PC-3 (cell line): ENCODE data around the gene PKN2. TPM values are rescaled to one million over a fixed set of nuclear protein-coding genes. Genes with fewer than 3 reads are reported as not detected.

Source experiments
- ATAC-seq: fragments of 200-7000 bp; cut with Tn5 transposase; 2 replicates; pipeline ENCODE4 v1.9.1; 2020; ENCODE audit warnings: mild to moderate bottlenecking, moderate library complexity
- BruUV-seq: library from RNA; stranded (reverse); fragments of 400-500 nt; replicated peaks from 2 replicates; lab custom pipeline; 2021; lab: Mats Ljungman, UMichigan
- CTCF ChIA-PET: fragments of 300-600 bp; sonication (Branson Sonifier 250); formaldehyde crosslinking; loops from one replicate; lab custom pipeline; 2022; ENCODE audit warnings: antibody characterized with exemption; lab: Charles Lee
- POLR2A ChIA-PET: fragments of 300-600 bp; sonication (Branson Sonifier 250); formaldehyde crosslinking; loops from one replicate; lab custom pipeline; 2022; ENCODE audit warnings: antibody characterized with exemption; ENCODE audit not compliant: unreplicated experiment; lab: Charles Lee
- DNase-seq: peaks from one replicate; pipeline ENCODE4 v3.0.0-alpha.2; 2015
- H2AFZ ChIP-seq: fragments of 300-600 bp; sonication (generic); 2 replicates; pipeline ENCODE4 v1.6.0; 2016; ENCODE audit warnings: antibody characterized with exemption, low read length
- H3F3A ChIP-seq: fragments of 300-600 bp; sonication (generic); one replicate; pipeline ENCODE4 v1.6.0; 2017; ENCODE audit warnings: antibody characterized with exemption, low read length, control low read depth, mild to moderate bottlenecking; ENCODE audit not compliant: unreplicated experiment
- H3K27ac ChIP-seq: fragments of 300-600 bp; sonication (generic); 2 replicates; pipeline ENCODE4 v1.5.1; 2016; ENCODE audit warnings: mild to moderate bottlenecking, low read length
- H3K27me3 ChIP-seq: fragments of 300-600 bp; sonication (generic); 2 replicates; pipeline ENCODE4 v1.6.1; 2016; ENCODE audit warnings: low read length, mixed read lengths
- H3K36me3 ChIP-seq: fragments of 300-600 bp; sonication (generic); 2 replicates; pipeline ENCODE4 v1.6.1; 2016; ENCODE audit warnings: low read depth, mixed run types, low read length, mixed read lengths
- H3K4me1 ChIP-seq: fragments of 300-600 bp; sonication (generic); 2 replicates; pipeline ENCODE4 v1.5.1; 2016; ENCODE audit warnings: low read length; ENCODE audit not compliant: insufficient read depth
- H3K4me2 ChIP-seq: fragments of 300-600 bp; sonication (generic); 2 replicates; pipeline ENCODE4 v1.6.0; 2016; ENCODE audit warnings: low read length
- H3K4me3 ChIP-seq: fragments of 300-600 bp; sonication (generic); 2 replicates; pipeline ENCODE4 v1.5.1; 2016; ENCODE audit warnings: mild to moderate bottlenecking, low read length, mixed read lengths
- H3K79me2 ChIP-seq: fragments of 300-600 bp; sonication (generic); 2 replicates; pipeline ENCODE4 v1.6.1; 2017; ENCODE audit warnings: low read length, mixed read lengths
- H3K9ac ChIP-seq: fragments of 300-600 bp; sonication (generic); 2 replicates; pipeline ENCODE4 v1.6.0; 2016; ENCODE audit warnings: mild to moderate bottlenecking, low read length
- H3K9me2 ChIP-seq: fragments of 300-600 bp; sonication (generic); replicated peaks from 2 replicates; pipeline ENCODE4 v1.6.1; 2016; ENCODE audit warnings: mixed run types, low read length, mixed read lengths
- H3K9me3 ChIP-seq: fragments of 300-600 bp; sonication (generic); 2 replicates; pipeline ENCODE4 v1.6.1; 2016; ENCODE audit warnings: low read length, mixed read lengths
- H4K20me1 ChIP-seq: fragments of 300-600 bp; sonication (generic); 2 replicates; pipeline ENCODE4 v1.6.1; 2016; ENCODE audit warnings: low read length, mixed read lengths
- EZH2 ChIP-seq: fragments of 300-600 bp; sonication (generic); IDR thresholded peaks from one replicate; pipeline ENCODE4 v1.6.1; 2017; ENCODE audit warnings: antibody characterized with exemption, mild to moderate bottlenecking, low read length; ENCODE audit not compliant: unreplicated experiment
- EZH2phosphoT487 ChIP-seq: fragments of 300-600 bp; sonication (generic); IDR thresholded peaks from 2 replicates; pipeline ENCODE4 v1.6.1; 2018; ENCODE audit warnings: mild to moderate bottlenecking, antibody characterized with exemption, low read length, borderline replicate concordance
- intact Hi-C: fragments of 100-400 bp; cut with micrococcal nuclease; formaldehyde crosslinking; loops from 2 replicates; pipeline ENCODE4 v1.9.0; 2023
- total RNA-seq: library from RNA; depleted of rRNA; stranded (reverse); fragments of >200 nt; gene quantifications from 2 replicates; pipeline ENCODE4 v1.2.3, GENCODE V29; 2014
- TF ChIP-seq, protein P1 (sequence below): fragments of 300-600 bp; sonication (generic); conservative IDR thresholded peaks from 2 replicates; pipeline ENCODE4 v1.5.1; 2017; ENCODE audit warnings: antibody characterized with exemption, low read depth, mild to moderate bottlenecking, low read length

Gene PKN2
- total RNA-seq, 1 experiment from 2014 or later: 20.8 TPM

DNA sequence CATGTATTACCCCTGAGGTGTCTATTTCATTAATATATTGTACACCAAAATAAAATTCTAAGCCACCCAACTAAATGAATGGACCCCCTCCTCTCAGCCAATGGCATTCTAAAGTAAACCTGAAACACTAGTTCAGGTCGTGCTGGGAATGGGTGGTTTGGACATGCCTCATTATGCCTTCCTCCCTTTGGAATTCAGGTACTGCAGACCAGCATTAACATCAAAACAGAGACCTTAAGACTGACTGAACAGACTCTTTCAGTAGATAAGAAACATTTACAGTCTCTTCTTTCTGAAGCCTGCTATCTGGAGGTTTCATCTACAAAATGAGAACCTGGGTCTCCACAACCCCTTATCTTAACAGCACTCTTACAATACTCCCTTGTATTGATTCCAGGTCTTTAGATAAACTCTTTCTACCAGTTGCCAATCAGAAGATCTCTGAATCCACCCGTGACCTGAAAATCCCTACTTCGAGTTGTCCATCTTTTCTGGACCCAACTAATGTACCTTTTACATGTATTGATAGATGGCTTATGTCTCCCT lies 93.6 kb downstream of the PKN2 start:
- BruUV-seq: no TSS peak

DNA sequence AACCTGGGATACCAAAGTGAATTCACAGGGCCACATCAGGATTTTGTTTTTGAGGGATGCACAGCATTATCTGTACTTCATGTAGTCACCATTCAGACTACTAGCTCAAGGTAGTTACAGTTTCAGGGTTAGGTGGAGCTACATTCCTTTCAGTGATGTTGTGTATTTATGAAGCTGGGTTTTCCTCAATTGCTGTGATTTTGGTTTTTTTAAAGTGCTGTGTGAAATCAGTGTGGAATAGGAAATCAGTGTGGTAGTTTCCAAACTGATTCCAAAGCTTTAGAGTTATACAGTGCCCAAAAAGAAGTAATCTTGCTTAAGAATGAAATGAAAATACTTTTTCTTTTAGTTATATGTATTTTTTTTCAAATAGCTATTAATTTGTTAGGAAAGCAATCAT lies 95.8 kb downstream of the PKN2 start:
- 0 out of 2 replicates have a peak, but pooled peaks cover 7% of the 10 kb centered on the region for H3K79me2 ChIP-seq
- no peak overlapping the region for H2AFZ ChIP-seq
- TF ChIP-seq EZH2: no peak
- no peak for TF ChIP-seq EZH2phosphoT487
- TF ChIP-seq, protein P1, sequence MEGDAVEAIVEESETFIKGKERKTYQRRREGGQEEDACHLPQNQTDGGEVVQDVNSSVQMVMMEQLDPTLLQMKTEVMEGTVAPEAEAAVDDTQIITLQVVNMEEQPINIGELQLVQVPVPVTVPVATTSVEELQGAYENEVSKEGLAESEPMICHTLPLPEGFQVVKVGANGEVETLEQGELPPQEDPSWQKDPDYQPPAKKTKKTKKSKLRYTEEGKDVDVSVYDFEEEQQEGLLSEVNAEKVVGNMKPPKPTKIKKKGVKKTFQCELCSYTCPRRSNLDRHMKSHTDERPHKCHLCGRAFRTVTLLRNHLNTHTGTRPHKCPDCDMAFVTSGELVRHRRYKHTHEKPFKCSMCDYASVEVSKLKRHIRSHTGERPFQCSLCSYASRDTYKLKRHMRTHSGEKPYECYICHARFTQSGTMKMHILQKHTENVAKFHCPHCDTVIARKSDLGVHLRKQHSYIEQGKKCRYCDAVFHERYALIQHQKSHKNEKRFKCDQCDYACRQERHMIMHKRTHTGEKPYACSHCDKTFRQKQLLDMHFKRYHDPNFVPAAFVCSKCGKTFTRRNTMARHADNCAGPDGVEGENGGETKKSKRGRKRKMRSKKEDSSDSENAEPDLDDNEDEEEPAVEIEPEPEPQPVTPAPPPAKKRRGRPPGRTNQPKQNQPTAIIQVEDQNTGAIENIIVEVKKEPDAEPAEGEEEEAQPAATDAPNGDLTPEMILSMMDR: no peak
- H4K20me1 ChIP-seq: no peaks in the 10 kb centered on the region
- peaks cover 7% of the 10 kb centered on the region; the same call in 1 of the 2 replicates for H3K36me3 ChIP-seq
- no peaks in the 10 kb centered on the region for H3K27me3 ChIP-seq
- POLR2A ChIA-PET: no interaction called here
- no peak overlapping the region for H3K27ac ChIP-seq
- ATAC-seq (no peak), DNase-seq (no peak)
- H3K4me2 ChIP-seq: no peak overlapping the region
- CTCF ChIA-PET: no interaction called here
- H3K9me3 ChIP-seq: no peaks in the 10 kb centered on the region
- intact Hi-C loops: no loop called here
- no peak overlapping the region for H3K4me3 ChIP-seq
- H3K4me1 ChIP-seq: peaks cover 6% of the 10 kb centered on the region
- H3K9me2 ChIP-seq: no peaks in the 10 kb centered on the region
- no peaks in the 10 kb centered on the region for H3F3A ChIP-seq
- H3K9ac ChIP-seq: no peak overlapping the region
- BruUV-seq: no TSS peak

More for the DNA sequence above, 93.6 kb downstream of the PKN2 start:
- H3K9ac ChIP-seq: no peak overlapping the region
- no peak overlapping the region for H2AFZ ChIP-seq
- no peaks in the 10 kb centered on the region for H3K9me2 ChIP-seq
- CTCF ChIA-PET: no interaction called here
- POLR2A ChIA-PET: no interaction called here
- H3K9me3 ChIP-seq: no peaks in the 10 kb centered on the region
- H3K79me2 ChIP-seq: 0 out of 2 replicates have a peak, but pooled peaks cover 7% of the 10 kb centered on the region
- intact Hi-C loops: no loop called here
- H3K27me3 ChIP-seq: no peaks in the 10 kb centered on the region
- DNase-seq (no peak), ATAC-seq (no peak)
- TF ChIP-seq EZH2 (no peak), EZH2phosphoT487 (no peak)
- TF ChIP-seq, protein P1: no peak
- peaks cover 26% of the 10 kb centered on the region for H3K4me1 ChIP-seq
- no peaks in the 10 kb centered on the region for H4K20me1 ChIP-seq
- no peak overlapping the region for H3K4me2 ChIP-seq
- peaks cover 3% of the 10 kb centered on the region; the same call in 1 of the 2 replicates for H3K36me3 ChIP-seq
- no peak overlapping the region for H3K27ac ChIP-seq
- H3F3A ChIP-seq: no peaks in the 10 kb centered on the region
- H3K4me3 ChIP-seq: no peak overlapping the region

DNA sequence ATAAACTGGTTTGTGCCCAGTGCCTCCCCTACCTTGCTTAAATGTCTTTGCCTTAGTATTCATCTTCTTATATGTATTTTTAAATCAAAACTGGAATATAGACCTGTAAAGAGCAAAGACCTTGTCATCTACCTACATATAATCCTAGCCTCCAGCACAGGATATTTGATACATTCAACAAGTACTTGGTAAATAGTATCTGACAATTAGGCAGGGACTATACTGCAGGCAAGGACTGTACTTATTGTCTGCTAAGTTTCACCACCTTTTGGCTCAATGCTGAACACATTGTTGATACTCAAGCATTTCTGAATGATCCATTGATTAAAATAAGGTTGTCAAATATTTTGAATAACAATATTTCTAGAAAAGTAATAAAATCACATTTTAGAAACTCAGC lies 96.4 kb downstream of the PKN2 start:
- ATAC-seq: no peak
- no peak for DNase-seq
- no peak for TF ChIP-seq EZH2phosphoT487
- TF ChIP-seq, protein P1: no peak
- TF ChIP-seq EZH2: no peak
- Histone ChIP-seq H3K4me2 (no peak overlapping the region), H3K79me2 (0 out of 2 replicates have a peak, but pooled peaks cover 1% of the 10 kb centered on the region), H3K27ac (no peak overlapping the region), H3K27me3 (no peaks in the 10 kb centered on the region), H2AFZ (no peak overlapping the region), H3K4me3 (no peak overlapping the region), H3K36me3 (peaks cover 7% of the 10 kb centered on the region; the same call in 1 of the 2 replicates), H3K9ac (no peak overlapping the region), H4K20me1 (no peaks in the 10 kb centered on the region), H3K9me3 (no peaks in the 10 kb centered on the region), H3K9me2 (no peaks in the 10 kb centered on the region), H3K4me1 (no peaks in the 10 kb centered on the region), H3F3A (no peaks in the 10 kb centered on the region)
- ChIA-PET CTCF (no interaction called here), POLR2A (no interaction called here)
- intact Hi-C loops: no loop called here
- no TSS peak for BruUV-seq
